Fibroblast of skin of scalp (primary cell): ENCODE measurements around the gene MMP11.

Source experiments
- DNase-seq: peaks from one replicate; pipeline ENCODE4 v3.0.0-alpha.2; 2013

MMP11 gene

DNA sequence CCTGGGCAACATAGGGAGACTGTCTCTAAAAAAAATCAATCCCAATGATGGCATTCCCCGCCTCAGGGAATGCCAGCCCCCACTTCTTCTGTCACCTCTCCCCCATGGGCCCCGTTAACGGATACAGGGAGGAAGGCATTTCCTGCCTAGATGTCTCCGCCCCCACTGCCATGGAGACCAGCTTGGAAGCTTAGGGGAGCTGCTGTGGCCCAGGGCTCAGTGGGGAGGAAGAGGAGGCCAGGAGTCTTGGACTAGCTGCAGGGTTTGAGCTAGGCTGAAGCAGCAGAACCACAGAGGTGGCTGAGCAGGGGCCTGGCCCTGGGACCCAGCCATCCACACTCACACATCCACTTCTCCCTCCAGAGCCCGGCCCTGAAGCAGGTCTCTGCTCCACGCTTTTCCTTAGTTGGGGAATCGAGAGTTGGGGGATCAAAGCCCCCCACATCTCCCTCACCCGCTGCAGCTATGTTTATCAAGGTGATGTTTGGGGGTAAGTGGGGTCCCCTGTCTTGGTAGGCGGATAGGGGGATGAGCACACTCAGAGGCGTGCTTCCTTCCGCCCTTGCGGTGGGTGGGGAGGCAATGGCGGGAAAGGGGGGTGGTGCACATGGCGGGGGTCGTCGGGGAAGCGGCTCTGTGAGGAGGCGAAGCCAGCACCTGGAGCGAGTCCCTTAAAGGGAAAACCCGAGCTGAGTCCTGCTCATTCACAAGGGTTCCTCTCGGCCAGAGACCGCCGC lies 9.6 kb upstream of the MMP11 start, which contains the start of gene C22orf15:
Gene C22orf15 (plus strand): TSS at position 149 of the 737 bp plus-strand sequence. CDS start 317 bp downstream, at position 466.
- peak; percentile 77 for DNase-seq

DNA sequence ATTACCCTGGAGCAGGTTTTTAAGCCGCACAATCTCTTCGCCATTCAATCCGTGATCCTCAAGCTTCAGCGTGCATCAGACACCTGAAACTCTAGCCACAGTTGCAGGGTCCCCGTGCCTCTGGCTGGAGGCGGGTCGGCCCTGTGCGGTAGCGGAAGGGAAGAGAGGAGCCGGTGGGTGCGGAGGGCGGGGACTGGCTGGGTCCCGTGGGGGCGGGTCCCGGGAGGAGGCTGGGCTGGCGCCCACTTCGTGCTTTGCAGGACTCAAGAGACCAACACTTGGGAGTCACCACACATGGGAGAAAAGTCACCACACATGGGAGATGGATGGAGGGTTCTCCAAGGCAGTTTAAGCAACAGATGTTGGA lies 9.1 kb upstream of the MMP11 start:
- DNase-seq: no peak

- DNase-seq: no peak
These were observed 8.7 kb upstream of the MMP11 start for GRCh38 chr22:23763954-23764353.

- DNase-seq: no peak
These were observed 7.5 kb upstream of the MMP11 start for GRCh38 chr22:23764899-23765881.

- no peak for DNase-seq
These were observed 5.4 kb upstream of the MMP11 start for GRCh38 chr22:23767303-23767672.

GRCh38 chr22:23767673-23768548 lies 4.7 kb upstream of the MMP11 start, which contains the start of gene CHCHD10:
TSS of gene CHCHD10 (minus strand) at chr22:23767972. CDS start at chr22:23767874, 98 bp downstream.
- DNase-seq: peak; percentile 76

GRCh38 chr22:23769321-23769965 lies 3.2 kb upstream of the MMP11 start:
- no peak for DNase-seq

DNA sequence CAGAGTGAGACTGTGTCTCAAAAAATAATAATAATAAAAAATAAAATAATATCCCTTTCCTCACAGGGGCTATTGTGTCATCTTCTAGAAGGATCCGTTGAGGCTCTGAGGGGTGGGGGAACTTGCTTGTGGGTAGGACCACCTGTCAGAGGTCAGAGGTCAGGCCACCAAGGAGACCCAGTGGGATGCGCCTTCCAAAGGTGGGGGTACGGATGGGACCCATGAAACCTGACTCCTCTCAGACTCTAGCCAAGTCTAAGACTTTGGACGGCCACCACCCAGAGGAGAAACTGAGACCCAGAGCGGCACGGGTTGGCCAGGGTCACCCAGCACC lies 367 bp upstream of the MMP11 start:
- DNase-seq: no peak

DNA sequence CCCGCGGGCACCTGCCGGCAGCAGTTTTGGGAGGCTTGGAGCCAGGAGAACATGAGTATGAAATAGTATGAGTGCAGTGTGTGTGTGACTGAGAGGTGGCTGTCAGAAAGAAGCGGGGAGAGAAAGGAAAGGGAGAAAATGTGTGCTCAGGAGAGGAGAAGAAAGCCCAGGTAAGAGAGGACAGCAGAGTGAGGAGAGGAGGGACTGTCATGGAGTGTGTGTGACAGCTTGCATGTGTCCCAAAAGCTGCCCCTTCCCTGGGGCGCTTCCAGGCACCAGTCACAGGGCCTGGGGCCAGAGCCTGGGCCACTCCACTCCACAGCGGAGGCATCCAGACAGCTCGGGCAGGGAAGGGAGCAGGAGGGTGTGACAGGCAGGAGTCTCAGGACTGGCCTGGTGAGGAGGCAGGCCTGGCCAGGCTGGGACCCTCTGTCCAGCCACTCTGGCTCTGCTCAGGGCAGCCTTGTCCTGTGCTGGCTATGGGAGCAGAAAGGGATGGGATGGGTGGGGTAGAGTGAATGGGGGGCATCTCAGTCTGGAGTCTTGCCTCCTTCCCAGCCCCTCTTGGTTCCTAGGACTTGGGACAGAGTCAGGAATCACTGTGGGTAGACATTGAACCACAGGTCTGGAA lies 949 bp downstream of the MMP11 start:
- DNase-seq: no peak

DNA sequence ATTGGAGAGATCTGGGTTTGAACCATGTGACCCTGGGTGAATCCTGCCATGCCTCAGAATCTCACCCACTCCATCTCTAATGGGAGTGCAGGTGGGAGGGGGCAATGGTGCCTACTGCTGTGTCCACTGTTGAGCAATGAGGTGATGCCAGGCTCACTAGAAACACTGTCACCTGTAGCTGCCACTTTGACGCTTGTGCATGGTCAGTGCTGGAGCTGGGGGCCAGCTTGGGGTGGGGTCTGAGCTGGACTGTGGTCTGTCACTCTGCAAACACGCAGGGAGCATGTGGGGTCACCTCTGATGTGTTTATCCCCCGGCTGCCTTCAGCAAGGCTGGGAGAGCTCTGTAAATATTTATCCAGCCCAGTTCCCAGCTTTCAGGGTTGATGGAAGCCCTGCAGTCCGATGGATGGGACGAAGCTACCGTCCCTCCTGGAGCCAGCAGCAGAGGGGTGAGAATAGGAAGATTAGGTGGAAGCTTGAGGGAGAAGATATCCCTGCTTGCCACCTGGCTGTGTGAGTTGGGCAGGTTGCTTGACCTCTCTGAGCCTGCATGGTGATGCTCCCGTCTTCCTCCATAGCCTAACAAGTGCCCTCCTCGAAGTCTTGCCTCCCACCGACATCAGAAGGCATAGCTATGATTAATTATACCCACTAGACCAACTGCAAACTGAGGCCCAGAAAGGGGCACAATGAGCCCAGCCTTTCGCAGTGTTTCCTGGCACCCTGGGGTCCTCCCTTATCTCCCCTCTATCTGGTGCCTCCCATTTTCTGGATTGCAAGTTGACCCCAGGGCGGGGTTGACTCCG lies 1.7 kb downstream of the MMP11 start:
- no peak for DNase-seq

GRCh38 chr22:23774922-23775436 lies 2.3 kb downstream of the MMP11 start:
- peak; percentile 68 for DNase-seq

DNA sequence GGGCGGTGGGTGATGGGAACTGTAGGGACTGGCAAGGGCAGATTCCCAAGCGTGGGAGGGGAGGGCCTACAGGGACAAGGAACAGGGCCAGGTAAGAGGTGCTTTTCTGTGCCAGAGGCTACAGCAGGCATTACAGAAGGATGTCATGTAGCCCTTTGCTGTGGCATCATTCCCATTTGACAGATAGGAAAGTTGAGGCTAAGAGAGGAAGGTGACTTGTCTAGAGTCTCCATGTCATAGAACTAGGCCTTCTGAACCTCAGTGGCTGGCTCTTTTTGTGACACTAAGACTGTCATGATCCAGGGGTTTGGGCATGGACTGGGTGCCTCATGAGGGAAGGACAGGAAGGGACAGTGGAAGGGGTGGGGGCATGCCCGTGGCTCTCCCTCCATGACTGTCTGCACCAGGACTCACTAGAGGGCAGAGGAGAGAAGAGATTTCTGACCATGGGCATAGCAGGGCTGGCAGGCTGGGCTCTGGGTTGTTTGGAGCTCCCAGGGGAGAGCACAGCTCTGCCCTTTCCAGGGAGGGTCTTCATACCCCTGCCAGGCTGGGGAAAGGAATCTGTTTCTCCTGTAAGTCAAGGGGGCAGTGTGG lies 3.2 kb downstream of the MMP11 start:
- no peak for DNase-seq

DNA sequence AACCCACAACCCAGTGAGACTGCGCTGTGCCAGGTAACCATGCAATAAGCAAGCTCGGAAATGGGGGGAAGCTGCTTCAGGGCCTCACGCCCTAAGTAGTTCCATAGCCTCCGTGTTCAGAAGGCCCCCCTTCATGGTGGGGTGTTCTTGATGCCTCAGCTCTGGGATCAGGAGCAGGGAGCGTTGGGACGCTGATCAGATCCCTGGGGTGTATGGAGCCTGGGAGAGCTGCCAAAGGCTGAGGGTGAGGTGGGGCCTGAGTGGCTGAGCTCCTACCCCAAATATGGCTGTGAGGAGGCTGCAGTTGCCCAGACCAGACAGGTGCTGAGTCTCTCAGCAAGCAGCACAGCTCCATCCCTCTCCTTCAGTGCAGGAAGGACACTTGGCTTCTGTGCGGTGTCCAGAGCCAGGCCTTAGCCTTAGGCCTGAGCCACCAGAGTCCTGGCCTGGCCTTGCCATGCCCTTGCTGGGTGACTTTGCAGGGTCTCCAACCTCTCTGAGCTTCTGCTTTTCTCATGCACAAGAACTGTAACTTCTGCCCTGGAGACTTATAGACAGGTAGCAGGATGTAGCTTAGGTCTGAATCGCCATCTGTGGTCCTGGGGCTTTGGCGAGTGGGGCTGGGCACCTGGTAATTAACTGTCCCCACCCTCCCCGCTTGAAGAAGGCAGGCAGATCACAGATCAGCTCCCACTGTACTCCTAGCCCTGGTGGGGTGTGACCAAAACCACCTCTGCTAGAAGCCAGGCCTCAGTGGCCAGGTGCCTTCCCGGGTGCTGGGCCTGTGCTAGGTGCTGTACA lies 5.3 kb downstream of the MMP11 start:
- peak; percentile 41 for DNase-seq

- no peak for DNase-seq
These were observed 5.9 kb downstream of the MMP11 start for GRCh38 chr22:23778577-23778900.

DNA sequence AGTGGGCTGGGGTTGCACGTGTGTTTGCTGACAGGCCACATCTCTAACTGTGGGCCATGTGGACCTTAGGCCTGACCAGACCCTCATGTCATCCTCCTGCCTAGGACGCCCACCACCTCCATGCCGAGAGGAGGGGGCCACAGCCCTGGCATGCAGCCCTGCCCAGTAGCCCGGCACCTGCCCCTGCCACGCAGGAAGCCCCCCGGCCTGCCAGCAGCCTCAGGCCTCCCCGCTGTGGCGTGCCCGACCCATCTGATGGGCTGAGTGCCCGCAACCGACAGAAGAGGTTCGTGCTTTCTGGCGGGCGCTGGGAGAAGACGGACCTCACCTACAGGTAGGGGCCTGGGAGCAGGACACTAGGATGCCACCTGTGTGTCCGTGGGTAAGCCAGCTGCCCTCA lies 6.4 kb downstream of the MMP11 start:
- DNase-seq: no peak

DNA sequence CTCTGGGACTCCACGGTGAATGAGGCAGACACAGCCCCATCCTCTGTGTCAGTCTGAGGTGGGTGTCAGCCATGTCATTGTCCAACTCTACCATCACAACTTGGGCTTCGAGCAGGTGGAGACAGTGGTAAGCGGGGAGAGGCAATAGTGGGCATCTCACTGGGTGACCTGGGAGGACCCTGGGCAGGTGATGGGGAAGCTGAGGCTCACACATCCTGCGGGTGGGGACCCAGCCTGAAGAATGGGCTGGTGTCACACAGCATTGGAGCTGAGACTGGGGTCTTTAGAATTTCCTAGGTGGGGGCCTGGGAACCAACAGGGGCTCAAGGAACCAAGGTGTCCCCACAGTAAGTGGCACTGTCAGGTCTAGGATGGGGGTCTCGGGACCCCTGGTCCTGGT lies 7.1 kb downstream of the MMP11 start:
- no peak for DNase-seq

GRCh38 chr22:23780146-23780748 lies 7.6 kb downstream of the MMP11 start:
- no peak for DNase-seq

- DNase-seq: no peak
These were observed 8.4 kb downstream of the MMP11 start for GRCh38 chr22:23781065-23781464.
